Rectal smooth muscle tissue (tissue), 1 donor: ENCODE measurements around the gene RGS17.

Experiments
- H3K27ac ChIP-seq: one replicate; pipeline ENCODE4 v1.7.0; 2013; ENCODE audit warnings: low read depth, low read length, inconsistent platforms
- H3K27me3 ChIP-seq: one replicate; pipeline ENCODE4 v1.7.0; 2013; ENCODE audit warnings: low read length; ENCODE audit not compliant: control insufficient read depth, insufficient read depth
- H3K36me3 ChIP-seq: one replicate; pipeline ENCODE4 v1.7.0; 2013; ENCODE audit warnings: low read length; ENCODE audit not compliant: control insufficient read depth, insufficient read depth
- H3K4me1 ChIP-seq: one replicate; pipeline ENCODE4 v1.7.0; 2013; ENCODE audit warnings: low read length; ENCODE audit not compliant: control insufficient read depth, insufficient read depth
- H3K4me3 ChIP-seq: one replicate; pipeline ENCODE4 v1.7.0; 2013; ENCODE audit warnings: low read length
- H3K9ac ChIP-seq: one replicate; pipeline ENCODE4 v1.7.0; 2013; ENCODE audit warnings: low read length

RGS17 gene

GRCh38 chr6:153070756-153071155, 60.3 kb downstream of the RGS17 start:
- Histone ChIP-seq H3K36me3 (no peaks in the 10 kb centered on the region), H3K27ac (no peak overlapping the region), H3K4me3 (no peak overlapping the region), H3K27me3 (no peaks in the 10 kb centered on the region), H3K4me1 (no peaks in the 10 kb centered on the region), H3K9ac (no peak overlapping the region)

- no peak overlapping the region for H3K4me3 ChIP-seq
- H3K4me1 ChIP-seq = no peaks in the 10 kb centered on the region
- no peak overlapping the region for H3K27ac ChIP-seq
- H3K9ac ChIP-seq = no peak overlapping the region
- H3K36me3 ChIP-seq = no peaks in the 10 kb centered on the region
- H3K27me3 ChIP-seq = no peaks in the 10 kb centered on the region
These were observed 61.2 kb downstream of the RGS17 start for GRCh38 chr6:153069897-153070296.

DNA sequence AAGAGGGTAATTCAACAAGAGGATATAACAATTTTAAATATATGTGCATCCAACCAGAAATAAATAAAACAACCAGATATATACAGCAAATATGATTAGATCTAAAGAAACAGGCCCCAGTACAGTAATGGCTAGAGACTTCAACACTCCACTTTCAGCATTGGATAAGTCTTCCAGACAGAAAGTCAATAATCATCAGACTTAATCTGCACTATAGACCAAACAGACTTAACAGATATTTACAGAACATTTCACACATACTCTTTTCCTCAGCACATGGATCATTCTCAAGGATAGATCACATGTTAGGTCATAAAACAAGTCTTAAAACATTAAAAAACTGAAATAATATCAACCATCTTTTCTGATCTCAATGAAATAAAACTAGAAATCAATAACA, 65.9 kb downstream of the RGS17 start:
- no peak overlapping the region for H3K27ac ChIP-seq
- H3K4me3 ChIP-seq = no peak overlapping the region
- no peaks in the 10 kb centered on the region for H3K27me3 ChIP-seq
- no peaks in the 10 kb centered on the region for H3K36me3 ChIP-seq
- H3K9ac ChIP-seq = no peak overlapping the region
- H3K4me1 ChIP-seq = no peaks in the 10 kb centered on the region

DNA sequence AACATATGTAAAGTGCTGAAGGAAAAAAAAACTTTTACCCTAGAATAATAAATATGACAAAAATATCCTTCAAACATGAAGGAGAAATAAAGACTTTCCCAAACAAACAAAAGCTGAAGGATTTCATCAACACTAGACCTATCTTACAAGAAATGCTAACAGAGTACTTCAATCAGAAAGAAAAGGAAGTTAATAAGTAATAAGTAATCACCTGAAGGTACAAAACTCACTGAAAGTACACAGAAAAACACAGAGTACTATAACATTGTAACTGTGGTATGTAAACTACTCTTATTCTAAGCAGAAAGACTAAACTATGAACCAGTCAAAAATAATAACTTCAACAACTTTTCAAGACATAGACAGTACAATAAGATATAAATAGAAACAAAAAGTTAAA, 67.1 kb downstream of the RGS17 start:
- Histone ChIP-seq H3K9ac (no peak overlapping the region), H3K27ac (no peak overlapping the region), H3K27me3 (no peaks in the 10 kb centered on the region), H3K4me1 (no peaks in the 10 kb centered on the region), H3K4me3 (no peak overlapping the region), H3K36me3 (no peaks in the 10 kb centered on the region)

- H3K27me3 ChIP-seq = no peaks in the 10 kb centered on the region
- H3K27ac ChIP-seq = no peak overlapping the region
- H3K4me3 ChIP-seq = no peak overlapping the region
- no peak overlapping the region for H3K9ac ChIP-seq
- no peaks in the 10 kb centered on the region for H3K36me3 ChIP-seq
- H3K4me1 ChIP-seq = no peaks in the 10 kb centered on the region
These were observed 68.6 kb downstream of the RGS17 start for GRCh38 chr6:153062516-153062915.

DNA sequence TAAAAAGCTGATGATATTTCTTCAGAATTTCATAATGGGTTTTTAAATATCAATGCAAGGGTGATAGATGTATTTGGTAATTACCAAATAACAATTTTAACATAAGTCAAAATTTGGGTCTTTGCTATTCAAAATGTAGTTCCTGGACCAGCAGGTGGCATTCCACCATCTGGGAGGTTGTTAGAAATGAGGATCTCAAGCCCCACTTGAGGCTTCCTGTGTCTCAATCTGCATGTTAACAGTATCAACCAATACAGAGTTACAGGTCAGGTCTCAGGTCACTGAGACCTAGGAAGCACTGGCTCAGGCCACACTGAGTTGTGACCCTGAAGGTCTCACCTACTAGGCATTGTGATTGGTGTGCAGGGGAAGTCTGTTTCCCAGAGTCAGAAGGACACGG, 71.3 kb downstream of the RGS17 start:
- Histone ChIP-seq H3K27ac (no peak overlapping the region), H3K36me3 (no peaks in the 10 kb centered on the region), H3K9ac (no peak overlapping the region), H3K27me3 (no peaks in the 10 kb centered on the region), H3K4me3 (no peak overlapping the region), H3K4me1 (no peaks in the 10 kb centered on the region)

DNA sequence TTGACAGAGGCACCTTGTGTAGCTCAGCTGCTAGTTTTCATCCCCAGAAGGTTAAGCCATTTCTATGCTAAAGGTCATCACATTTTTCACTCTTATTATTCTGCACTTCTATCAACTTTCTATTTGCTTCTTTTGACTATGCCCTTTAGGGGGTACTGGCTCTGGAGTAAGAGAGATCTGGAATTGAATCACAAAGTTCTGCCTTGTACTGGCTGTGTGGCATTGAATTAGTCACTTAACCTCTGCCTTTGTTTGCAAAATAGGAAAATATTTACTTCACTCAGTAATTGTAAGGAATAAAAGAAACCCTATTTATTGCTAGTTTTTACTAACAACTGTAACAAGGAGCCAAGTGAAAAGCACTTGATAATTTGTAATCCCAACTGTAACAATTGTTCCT, 71.8 kb downstream of the RGS17 start:
- Histone ChIP-seq H3K27me3 (no peaks in the 10 kb centered on the region), H3K4me1 (no peaks in the 10 kb centered on the region), H3K27ac (no peak overlapping the region), H3K9ac (no peak overlapping the region), H3K4me3 (no peak overlapping the region), H3K36me3 (no peaks in the 10 kb centered on the region)

GRCh38 chr6:153058909-153059308, 72.2 kb downstream of the RGS17 start:
- H3K4me3 ChIP-seq = no peak overlapping the region
- no peaks in the 10 kb centered on the region for H3K36me3 ChIP-seq
- H3K9ac ChIP-seq = no peak overlapping the region
- no peaks in the 10 kb centered on the region for H3K4me1 ChIP-seq
- H3K27ac ChIP-seq = no peak overlapping the region
- no peaks in the 10 kb centered on the region for H3K27me3 ChIP-seq

- no peaks in the 10 kb centered on the region for H3K36me3 ChIP-seq
- no peak overlapping the region for H3K9ac ChIP-seq
- H3K27me3 ChIP-seq = no peaks in the 10 kb centered on the region
- no peak overlapping the region for H3K27ac ChIP-seq
- no peaks in the 10 kb centered on the region for H3K4me1 ChIP-seq
- no peak overlapping the region for H3K4me3 ChIP-seq
These were observed 72.8 kb downstream of the RGS17 start for GRCh38 chr6:153058291-153058690.

DNA sequence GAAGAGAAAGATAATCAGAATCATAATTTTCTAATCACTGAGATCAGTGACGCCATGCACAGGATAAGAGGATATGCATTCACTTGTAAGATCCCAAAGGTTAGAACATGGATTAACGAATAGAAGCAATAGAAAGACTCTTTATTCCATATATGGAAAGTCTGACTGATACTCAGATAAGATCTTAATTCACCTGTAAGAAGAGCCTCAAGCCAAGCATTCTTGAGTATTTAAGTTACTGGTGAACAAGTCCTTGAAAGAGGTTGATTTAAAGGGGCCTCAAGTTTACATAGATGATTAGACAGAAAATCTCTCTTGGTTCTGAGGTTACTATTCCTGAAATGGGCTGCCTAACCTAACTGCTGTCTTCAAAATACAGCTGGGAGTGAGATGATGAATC, 74.8 kb downstream of the RGS17 start:
- no peak overlapping the region for H3K9ac ChIP-seq
- no peak overlapping the region for H3K4me3 ChIP-seq
- H3K27ac ChIP-seq = no peak overlapping the region
- H3K27me3 ChIP-seq = no peaks in the 10 kb centered on the region
- H3K4me1 ChIP-seq = no peaks in the 10 kb centered on the region
- H3K36me3 ChIP-seq = no peaks in the 10 kb centered on the region

- no peaks in the 10 kb centered on the region for H3K27me3 ChIP-seq
These were observed 79.3 kb downstream of the RGS17 start for GRCh38 chr6:153051801-153052200.

GRCh38 chr6:153048631-153049030, 82.5 kb downstream of the RGS17 start:
- H3K9ac ChIP-seq = no peak overlapping the region
- H3K27ac ChIP-seq = no peak overlapping the region
- no peak overlapping the region for H3K4me3 ChIP-seq
- no peaks in the 10 kb centered on the region for H3K4me1 ChIP-seq
- H3K36me3 ChIP-seq = no peaks in the 10 kb centered on the region
- H3K27me3 ChIP-seq = no peaks in the 10 kb centered on the region

More at GRCh38 chr6:153051801-153052200, 79.3 kb downstream of the RGS17 start:
- no peak overlapping the region for H3K27ac ChIP-seq
- no peaks in the 10 kb centered on the region for H3K36me3 ChIP-seq
- no peak overlapping the region for H3K9ac ChIP-seq
- no peaks in the 10 kb centered on the region for H3K4me1 ChIP-seq
- H3K4me3 ChIP-seq = no peak overlapping the region

DNA sequence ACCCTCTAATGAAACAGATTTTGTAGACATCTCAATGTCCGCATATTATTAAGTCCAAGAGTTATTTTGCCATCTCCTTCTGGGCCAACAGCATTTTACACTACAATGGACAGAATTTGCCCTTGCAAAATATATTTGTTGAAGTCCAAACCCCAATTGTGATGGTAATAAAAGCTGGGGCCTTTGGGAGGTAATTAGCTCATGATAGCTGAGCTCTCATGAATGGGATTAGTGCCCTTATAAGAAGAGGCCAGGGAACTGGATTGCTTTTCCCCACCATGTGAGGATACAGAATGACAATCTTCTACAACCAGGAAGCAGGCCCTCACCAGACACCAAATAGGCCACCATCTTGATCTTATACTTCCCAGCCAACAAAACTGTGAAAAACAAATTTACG, 83.7 kb downstream of the RGS17 start:
- H3K9ac ChIP-seq = no peak overlapping the region
- H3K27ac ChIP-seq = no peak overlapping the region
- H3K4me3 ChIP-seq = no peak overlapping the region
- H3K27me3 ChIP-seq = no peaks in the 10 kb centered on the region
- no peaks in the 10 kb centered on the region for H3K36me3 ChIP-seq
- no peaks in the 10 kb centered on the region for H3K4me1 ChIP-seq
